GM18499 (cell line): Measurements from ENCODE around the gene SGIP1.
"Not testable (repeated sequence)": the region's sequence is repeated elsewhere in the genome, so short reads cannot be mapped to it uniquely, and the experiment has no call there.

Experiments used
- ATAC-seq: cut with Tn5 transposase; IDR thresholded peaks from one replicate; pipeline ENCODE4 v1.9.1; 2021; ENCODE audit warnings: moderate number of reproducible peaks; ENCODE audit not compliant: insufficient read depth, unreplicated experiment

SGIP1 gene

DNA sequence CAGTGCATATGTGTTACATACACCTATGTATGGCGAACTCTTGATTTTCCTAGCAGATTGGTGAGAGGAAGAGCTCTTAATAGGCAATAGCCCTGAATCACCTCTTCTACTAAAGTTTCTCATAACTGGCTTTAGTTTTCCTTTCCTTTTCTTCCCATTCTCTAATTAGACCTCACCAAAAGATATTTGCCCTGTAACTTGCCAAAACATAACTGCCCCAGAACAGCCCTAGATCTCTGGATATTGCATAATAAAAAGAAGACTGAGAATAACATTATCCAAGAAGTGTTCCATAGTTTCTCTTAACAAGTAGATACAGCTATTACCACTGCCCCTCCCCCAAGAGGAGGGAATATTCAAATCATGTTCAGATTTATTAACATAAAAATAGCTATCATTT is 16.3 kb downstream of the SGIP1 start:
- ATAC-seq = no peak

DNA sequence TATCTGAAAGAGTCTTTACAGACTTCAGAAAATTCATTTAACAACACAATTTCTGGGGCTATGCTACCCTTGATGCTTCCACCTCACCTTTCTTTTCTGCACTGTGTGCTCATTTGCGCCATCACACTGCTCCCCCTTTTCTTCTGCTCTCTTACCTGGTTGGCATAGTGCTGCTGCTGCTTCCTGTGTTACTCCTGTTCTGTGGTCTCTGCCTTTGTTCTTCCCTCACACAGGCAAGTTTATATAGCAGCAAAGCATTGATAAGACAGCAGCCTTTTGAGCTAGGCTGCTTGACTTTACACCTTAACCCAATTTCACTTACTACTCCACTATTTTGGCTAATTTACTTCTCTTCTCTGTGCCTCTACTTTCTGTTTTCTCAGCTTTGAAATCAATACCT is 18.3 kb downstream of the SGIP1 start:
- ATAC-seq = no peak

DNA sequence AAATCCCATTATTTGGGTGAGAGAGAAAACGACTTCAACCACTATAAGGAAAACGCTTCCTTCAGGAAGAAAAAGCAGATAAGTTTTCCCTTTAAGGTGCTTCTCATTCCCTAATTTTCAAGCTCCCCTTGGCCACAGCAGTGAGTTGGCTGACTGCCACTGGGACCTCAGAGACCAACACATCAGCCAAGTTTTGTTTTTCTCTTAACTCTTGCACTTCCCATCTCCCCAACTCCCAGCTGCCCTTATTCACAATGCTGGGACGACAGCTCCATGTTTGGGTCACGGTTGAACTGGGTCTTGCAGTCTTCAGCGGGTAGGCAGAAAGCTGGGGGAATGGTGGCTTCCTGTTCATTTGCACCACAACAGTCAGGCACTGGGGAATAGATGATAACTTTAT is 18.9 kb downstream of the SGIP1 start:
- ATAC-seq = no peak

DNA sequence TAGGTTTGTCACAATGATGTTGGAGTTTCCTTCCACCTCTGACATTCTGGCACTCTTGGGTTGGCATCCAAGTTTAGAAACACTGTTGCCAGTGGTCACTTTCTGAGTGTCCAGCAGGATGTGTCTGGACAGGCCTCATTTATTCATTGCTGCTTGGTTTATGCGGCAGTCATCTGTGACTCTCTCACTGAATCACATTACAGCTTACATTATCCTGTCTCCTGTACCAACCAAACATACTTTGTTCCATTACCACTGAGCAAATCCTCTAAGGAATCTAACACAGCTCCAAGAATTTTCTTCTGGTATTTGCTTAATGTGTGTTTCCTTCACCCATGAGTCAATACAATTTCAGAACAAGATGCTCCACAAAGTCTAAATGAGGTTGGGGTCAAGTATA is 19.9 kb downstream of the SGIP1 start:
- ATAC-seq = no peak

DNA sequence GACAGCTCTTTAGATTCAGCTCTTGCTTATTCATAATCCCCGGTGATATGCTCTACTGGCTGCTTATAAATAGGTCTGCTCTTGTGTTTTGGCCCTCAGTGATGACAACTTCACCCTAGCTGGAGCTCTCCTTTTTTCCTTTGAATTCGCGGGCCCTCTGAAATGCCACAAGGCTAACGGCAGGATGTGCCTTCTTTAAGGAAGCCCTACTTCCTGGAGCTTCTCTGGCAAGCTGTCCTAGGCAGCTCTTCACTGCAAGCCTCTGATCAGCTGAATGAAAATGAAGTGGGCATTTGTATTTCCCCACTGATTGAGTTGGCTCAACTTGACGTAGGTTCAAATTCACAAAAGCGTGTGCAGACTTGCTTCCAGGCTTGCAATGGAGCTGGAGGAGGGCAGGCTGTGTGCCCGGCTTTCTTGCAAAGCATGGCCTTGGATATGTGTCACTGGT is 22.2 kb downstream of the SGIP1 start:
- no peak for ATAC-seq

DNA sequence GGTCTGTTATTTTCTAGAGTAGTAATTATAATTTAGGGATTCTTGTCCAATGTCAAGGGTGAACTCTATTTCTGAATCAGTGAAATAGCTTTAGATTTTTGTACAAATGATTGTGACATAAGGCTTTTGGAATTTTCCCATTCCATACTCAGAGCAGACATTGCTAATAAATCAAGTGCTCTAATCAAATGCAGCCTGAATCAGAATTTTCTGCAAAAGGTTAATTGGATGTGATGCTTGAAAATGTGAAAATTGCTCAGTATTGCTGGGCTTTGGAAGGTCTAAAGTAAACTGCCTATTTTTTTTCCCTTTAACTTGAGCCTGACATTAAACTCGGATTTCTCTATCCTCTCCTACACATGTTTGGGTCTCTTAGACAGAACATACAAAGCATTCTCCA is 23.2 kb downstream of the SGIP1 start:
- ATAC-seq = no peak

DNA sequence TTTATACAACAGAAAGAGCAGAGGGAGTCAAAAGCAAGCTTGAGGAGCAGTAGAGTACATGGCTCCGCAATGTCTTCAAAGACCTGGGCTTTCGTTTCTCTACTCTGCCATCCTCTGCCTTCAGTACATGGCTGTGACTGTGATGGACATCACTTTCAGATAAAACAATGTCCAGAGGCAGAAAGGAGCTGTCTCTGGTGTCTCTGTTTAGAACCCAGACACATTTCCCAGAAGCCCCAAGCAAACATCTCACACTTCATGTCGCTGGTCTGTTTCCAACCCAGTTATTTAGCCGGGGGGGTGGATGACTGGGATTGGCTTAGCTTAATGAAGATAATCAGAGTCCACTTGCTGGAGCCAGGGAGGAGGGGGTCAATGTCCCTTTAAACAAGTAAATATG is 25.6 kb downstream of the SGIP1 start:
- no peak for ATAC-seq

DNA sequence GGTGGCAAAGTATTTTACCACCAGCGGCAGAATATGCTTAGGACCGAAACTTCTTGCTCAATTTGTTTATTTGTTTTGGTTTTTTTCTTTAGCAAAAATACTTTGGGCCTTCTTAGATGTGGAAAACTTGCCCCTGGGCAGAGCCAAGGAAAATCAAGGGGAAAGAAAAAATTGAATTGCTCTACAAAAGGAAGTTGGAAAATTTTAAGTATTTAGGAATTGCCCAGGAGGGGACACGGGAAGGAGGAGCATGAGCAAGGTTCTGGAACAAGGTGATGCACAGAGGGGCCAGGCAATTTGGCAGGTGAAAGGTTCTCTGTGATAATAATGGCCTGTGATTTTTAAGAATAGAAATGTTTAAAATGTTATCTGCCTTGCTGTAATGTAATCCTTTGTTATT is 28.6 kb downstream of the SGIP1 start:
- no peak for ATAC-seq

DNA sequence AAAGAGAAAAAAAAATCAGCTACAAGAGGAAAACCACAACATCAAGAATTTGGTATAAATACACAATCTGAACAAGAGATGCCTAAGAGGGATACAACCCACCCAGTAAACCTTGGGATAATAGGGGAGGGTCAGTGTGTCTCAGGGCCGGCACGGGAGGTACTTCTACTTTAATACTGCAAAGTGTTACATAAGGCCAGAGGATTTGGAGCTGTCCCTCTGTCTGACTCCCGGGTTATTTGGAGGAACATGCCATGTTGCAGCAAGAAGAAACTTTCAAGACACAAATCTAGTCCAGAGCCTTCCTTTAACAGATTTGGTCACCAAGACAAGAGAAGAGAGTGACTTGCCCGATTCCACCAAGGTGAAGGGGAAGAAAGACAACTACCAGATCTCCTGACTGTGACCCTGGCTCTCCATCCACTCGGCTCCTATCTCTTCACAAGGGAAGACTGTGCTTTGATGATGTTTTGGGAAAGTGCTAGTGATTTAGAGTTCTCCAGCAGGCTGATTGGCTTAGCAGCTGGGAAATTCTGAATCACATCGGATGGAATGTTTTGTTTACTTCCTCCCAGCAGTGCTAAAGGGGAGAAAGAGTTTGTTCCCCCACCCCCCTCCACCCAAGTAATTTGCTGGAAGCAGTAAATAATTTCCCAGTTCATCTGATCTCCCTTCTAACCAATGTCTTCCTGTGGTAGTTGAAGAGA is 29.3 kb downstream of the SGIP1 start:
- no peak for ATAC-seq

DNA sequence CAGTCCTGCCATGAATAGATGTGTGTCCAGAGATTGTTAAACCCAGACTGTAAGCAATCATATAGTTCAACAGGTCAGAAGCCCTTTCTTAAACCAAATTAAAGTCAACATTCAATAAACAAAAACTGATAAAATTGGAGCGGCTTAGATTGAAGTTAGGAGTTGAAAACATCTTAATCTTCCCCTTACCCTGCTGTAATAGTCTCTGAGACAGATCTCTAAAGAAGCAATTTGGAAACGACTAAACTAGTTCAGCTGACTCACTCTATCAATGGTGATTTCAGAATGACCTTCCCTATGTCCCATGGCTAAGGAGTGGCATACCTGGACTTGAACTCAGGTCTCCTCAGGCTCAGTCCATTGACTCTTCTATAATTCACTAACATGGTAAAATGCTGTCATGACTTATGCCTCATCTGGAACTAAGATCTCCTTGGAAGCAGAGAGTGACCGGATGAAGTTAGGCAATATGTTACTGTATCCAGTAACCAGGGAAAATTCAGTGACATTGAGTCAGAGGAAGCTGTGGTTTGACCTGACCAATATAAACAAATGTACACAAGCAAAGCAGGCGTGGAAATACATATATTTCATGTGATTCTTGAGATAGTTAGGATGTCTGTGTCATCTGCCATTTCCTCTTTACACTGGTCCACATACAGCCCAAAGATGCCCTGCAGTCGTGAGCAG is 30.1 kb downstream of the SGIP1 start:
- no peak for ATAC-seq

DNA sequence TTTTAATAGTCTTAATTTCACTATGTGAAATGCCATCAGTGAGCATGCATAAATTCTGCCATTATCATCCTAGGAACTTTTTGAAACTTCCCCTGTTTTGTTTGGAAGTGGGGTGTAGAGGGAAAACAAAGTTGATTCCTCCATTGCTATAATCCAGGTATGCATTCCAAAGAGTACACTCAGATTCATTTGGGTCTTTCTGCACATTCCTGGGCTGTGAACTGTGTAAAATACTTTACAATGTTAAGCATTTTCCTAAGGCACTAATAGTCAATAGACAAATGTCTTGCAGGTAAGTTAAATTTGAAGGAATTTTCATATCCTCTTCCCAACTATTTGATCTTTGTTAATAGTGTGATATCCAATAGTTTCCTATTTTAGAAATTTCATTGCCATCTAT is 36.2 kb downstream of the SGIP1 start:
- ATAC-seq = no peak

DNA sequence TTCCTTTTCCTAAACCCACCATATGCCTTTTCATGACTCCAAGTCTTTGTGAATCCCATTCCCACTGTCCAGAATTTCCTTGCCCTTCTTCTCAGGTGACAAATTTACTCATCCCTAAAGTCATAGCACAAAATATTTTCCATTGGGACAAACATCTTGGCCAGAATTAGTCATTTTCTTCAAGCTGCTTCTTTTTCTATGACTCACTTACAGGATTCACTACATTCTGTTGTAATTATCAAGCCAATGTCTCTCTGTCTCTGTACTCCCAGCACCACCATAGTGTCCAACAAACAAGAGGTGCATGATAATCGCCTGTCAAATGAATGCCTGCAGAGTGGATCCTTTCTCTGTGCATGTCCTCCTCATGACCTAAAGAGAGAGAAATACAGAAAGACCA is 37.8 kb downstream of the SGIP1 start:
- ATAC-seq = no peak

DNA sequence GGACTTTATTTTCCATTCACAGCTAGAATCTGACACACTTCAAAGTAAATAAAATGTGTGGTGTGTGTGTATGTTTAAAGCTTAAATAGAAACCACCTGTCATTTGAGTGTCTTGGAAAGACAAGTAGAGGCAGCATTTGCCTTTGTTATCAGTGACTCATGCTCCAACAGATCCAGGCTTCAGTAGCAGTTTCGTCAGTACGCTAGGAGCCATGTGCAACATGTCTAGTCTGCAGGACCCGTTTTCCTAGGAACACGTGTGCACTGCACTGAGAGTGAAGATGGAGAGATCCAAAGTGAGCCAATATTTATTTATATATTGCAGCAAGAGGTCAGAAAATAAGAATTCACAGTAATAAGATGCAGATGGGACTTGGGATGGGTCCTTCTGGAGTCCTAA is 41.8 kb downstream of the SGIP1 start:
- ATAC-seq = no peak

DNA sequence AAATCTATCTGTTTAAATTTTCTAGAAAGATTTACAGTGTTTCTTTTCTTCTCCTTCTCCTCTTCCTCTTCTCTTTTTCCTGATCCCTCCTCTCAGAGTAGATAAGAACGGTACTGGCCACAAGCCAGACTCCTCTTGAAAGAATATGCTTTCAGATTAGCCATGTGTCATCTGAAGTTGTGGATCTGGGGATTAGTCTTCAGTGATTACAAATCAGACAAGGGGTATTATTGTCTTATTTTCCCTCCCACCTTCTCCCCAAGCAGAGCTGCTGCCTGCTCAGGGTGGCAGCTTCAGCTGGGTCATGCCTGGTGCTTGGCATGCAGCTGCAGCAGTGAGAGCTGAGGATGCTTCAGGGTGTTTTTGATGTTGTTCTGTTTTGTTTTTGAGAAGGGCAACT is 42.7 kb downstream of the SGIP1 start:
- no peak for ATAC-seq

DNA sequence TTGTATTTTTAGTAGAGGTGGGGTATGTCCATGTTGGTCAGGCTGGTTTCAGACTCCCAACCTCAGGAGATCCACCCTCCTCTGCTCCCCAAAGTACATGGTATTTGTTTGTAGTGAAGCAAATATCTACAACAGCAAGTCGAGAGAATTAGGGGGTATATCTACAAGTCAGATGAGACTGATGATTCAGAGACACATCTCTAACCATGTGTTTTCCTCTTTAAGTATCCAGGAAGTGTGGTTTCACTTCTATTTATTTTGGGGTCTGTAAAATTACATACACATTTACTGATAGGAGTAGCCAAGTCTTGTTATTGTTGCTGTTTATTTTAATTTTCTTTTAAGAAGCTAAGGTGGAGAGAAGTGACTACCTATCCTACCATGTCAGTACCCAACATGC is 44.9 kb downstream of the SGIP1 start:
- ATAC-seq = no peak

DNA sequence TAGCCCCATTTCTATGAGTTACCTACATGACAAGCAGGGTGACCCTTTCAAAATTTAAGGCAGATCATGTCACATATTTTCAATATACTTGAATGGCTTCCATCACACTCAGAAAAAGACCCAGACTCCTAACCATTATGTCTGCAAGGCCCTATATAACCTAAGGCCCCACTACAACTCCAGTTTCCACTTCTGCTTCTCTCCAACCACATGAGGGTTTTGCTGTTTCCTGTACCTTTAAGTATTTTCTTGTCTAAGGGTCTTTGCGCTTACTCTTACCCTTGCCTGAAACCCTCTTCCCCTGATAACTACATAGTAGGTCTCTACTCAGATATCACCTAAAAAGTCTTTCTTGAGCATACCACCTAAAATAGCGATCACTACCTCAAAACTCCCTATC is 46.1 kb downstream of the SGIP1 start:
- no peak for ATAC-seq

DNA sequence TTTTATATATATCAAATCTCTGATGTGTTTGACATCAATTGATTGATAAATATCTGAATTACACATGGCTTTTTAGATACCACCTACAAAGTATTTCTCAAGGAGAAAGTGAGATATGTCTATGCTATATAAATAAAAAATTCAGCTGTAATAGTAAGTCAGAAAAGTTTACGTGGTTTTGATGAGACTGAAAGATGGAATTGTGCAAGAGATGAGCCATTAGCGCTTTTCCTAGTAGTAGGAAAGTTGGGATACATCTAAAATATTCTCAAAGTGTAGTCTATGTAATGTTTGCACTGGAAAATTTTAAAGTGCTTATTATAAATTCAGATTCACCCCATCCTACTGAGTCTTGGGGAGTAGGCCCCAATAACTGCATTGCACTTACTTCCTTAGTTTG is 49.1 kb downstream of the SGIP1 start:
- no peak for ATAC-seq

DNA sequence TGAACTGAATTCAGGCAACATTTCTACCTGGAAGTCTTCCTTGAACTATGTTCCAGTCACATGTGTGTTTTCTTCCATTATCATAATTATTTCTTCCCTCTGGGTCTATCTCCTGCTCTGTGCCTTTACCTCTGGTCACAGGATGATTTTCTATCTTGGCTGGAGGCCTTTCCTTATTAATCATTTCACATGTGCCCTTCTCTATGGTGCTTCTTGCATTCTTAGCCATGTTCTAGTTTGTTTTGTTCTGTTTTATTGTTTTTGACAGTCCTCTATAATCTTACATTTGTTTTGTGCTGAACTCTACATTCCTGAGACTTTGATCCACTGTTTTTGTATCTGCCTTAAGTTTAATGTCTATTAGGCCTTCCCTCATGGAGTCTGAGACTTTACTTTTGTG is 51.0 kb downstream of the SGIP1 start:
- no peak for ATAC-seq

DNA sequence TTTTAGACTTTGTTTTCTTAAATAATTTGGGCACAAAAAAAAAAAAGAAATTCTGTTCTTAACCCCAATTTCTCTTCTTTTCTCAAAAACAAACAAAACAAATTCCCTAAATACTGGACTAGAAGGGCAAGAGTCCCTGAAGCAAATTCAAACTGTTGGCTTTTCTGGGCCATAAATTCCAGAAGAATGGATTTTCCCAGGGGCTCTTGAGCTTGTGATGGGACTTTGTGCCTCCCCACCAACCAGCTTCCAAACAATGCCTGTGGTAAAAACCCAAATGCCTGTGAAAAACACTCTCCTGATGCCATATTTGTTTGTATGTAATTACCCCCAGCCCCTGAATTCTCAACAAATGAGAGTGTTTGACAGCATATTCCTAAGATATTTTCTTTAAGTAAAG is 55.4 kb downstream of the SGIP1 start:
- ATAC-seq = no peak

DNA sequence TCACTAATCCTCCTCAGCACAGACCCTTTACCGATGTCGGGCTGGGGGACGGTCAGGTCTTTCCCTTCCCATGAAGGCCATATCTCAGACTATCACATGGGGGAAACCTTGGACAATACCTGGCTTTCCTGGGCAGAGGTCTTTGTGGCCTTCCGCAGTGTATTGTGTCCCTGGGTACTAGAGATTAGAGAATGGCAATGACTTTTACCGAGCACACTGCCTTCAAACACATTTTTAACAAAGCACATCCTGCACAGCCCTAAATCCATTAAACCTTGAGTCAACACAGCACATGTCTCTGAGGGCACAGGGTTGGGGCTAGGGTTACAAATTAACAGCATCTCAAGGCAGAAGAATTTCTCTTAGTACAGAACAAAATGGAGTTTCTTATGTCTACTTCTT is 58.2 kb downstream of the SGIP1 start:
- ATAC-seq = not testable (repeated sequence)

DNA sequence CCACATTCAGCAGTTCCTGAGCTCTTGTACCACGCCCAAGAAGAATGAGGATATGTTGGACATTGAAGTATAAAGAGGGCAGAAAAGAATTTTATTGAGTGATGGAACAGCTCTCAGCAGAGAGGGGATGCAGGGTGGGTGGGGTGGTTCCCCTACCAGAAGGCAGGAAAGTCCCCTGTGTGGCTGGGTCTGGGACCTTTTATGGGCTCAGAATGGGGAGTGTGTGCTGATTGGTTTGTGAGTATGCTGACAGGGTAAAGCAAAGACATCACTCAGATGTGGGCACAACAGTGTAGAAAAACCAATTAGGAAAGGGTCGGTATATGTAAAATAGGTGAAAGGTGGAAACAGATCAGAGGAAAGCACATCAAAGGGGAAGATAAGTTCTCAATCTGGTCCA is 62.2 kb downstream of the SGIP1 start:
- no peak for ATAC-seq

DNA sequence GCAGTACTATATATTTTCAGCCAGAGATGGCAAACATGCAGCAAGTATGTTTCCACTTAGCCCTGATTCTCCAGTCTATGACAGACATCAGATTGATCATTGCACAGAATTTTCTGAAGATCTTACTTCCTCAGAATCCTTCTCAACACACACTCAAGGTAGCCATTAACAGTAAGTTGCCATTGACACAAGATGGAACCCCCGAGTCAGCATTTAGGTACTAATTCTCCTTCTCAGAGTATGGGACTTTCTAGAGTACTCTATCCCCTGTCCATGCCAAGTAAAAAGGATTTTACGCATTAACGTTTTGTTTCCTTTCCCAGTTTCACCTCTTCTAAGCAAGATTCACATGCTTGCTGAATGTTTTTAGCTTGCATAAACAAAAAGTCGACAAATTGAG is 63.5 kb downstream of the SGIP1 start:
- ATAC-seq = no peak
